Endothelial cell of umbilical vein (primary cell): ENCODE data around the gene TAF5L. TPM values are rescaled to one million over a fixed set of nuclear protein-coding genes. Genes with fewer than 3 reads are reported as not detected.

Source experiments
- BruUV-seq: library from RNA; stranded (reverse); fragments of 400-500 nt; replicated peaks from 2 replicates; lab custom pipeline; 2021; lab: Mats Ljungman, UMichigan
- CTCF ChIA-PET: fragments of 300-600, 350-600 bp; sonication (Branson Sonifier 250); formaldehyde crosslinking; loops from one replicate; lab custom pipeline; 2021; ENCODE audit warnings: antibody characterized with exemption, inconsistent platforms; lab: Charles Lee
- POLR2A ChIA-PET: fragments of 300-600, 350-600 bp; sonication (Branson Sonifier 250); formaldehyde crosslinking; loops from one replicate; lab custom pipeline; 2021; ENCODE audit warnings: antibody characterized with exemption, inconsistent platforms; lab: Charles Lee
- DNase-seq: peaks from one replicate; pipeline ENCODE4 v3.0.0-alpha.2; 2011; ENCODE audit warnings: low read depth, low spot score
- FAIRE-seq: peaks from 2 replicates; lab custom pipeline; 2011; peaks lifted over from hg19 to GRCh38; lab: Jason Lieb, UNC
- H2AFZ ChIP-seq: 2 replicates; pipeline ENCODE4 v1.6.0; 2012; ENCODE audit warnings: low read depth, low read length, control low read depth, inconsistent platforms
- H3K27ac ChIP-seq: 2 replicates; pipeline ENCODE4 v1.5.1; 2011; ENCODE audit warnings: low read depth, mild to moderate bottlenecking, control low read depth, low read length, moderate library complexity; ENCODE audit not compliant: insufficient read depth
- H3K27me3 ChIP-seq, 2 experiments: 2 replicates each; pipeline versions ENCODE4 v1.6.0 to v1.6.1; 2011; ENCODE audit warnings: low read length in 2 of 2, mixed read lengths in 1 of 2; ENCODE audit not compliant: control insufficient read depth in 2 of 2, insufficient read depth in 2 of 2
- H3K36me3 ChIP-seq, 2 experiments: 2 replicates in 1 of 2; 3 replicates in 1 of 2; pipeline ENCODE4 v1.5.1; 2011; ENCODE audit warnings: low read length in 2 of 2, mild to moderate bottlenecking in 1 of 2, moderate library complexity in 1 of 2; ENCODE audit not compliant: control insufficient read depth in 2 of 2, insufficient read depth in 2 of 2; ENCODE audit errors: extremely low read depth in 1 of 2
- H3K4me1 ChIP-seq: 3 replicates; pipeline ENCODE4 v1.5.1; 2011; ENCODE audit warnings: mild to moderate bottlenecking, low read length; ENCODE audit not compliant: control insufficient read depth, insufficient read depth; ENCODE audit errors: extremely low read depth
- H3K4me2 ChIP-seq: 2 replicates; pipeline ENCODE4 v1.6.1; 2011; ENCODE audit warnings: low read length, control low read depth, mixed read lengths; ENCODE audit not compliant: insufficient read depth
- H3K4me3 ChIP-seq, 3 experiments: fragments of 200-600 bp in 1 of 3; sonication (generic), shearing (Covaris generic) in 1 of 3; replicated peaks in 1 of 3; 2 replicates each; pipeline ENCODE4 v1.5.1; 2011 to 2016; ENCODE audit warnings: control low read depth in 3 of 3, low read length in 3 of 3, mild to moderate bottlenecking in 2 of 3, inconsistent platforms in 1 of 3, low read depth in 1 of 3, moderate library complexity in 1 of 3; ENCODE audit not compliant: insufficient read depth in 1 of 3
- H3K79me2 ChIP-seq: 2 replicates; pipeline ENCODE4 v1.6.0; 2012; ENCODE audit warnings: low read length, inconsistent platforms; ENCODE audit not compliant: control insufficient read depth, insufficient read depth
- H3K9ac ChIP-seq: replicated peaks from 2 replicates; pipeline ENCODE3; 2011; ENCODE audit warnings: low read length, control low read depth; ENCODE audit not compliant: insufficient read depth; ENCODE audit errors: extremely low read depth
- H3K9me1 ChIP-seq: replicated peaks from 3 replicates; pipeline ENCODE4 v1.6.0; 2011; ENCODE audit warnings: mild to moderate bottlenecking, low read length; ENCODE audit not compliant: control insufficient read depth, insufficient read depth; ENCODE audit errors: extremely low read depth
- H3K9me3 ChIP-seq: replicated peaks from 2 replicates; pipeline ENCODE4 v1.5.1; 2012; ENCODE audit warnings: low read length, inconsistent platforms; ENCODE audit not compliant: control insufficient read depth, insufficient read depth
- H4K20me1 ChIP-seq: replicated peaks from 2 replicates; pipeline ENCODE3; 2011; ENCODE audit warnings: mild to moderate bottlenecking, low read length; ENCODE audit not compliant: control insufficient read depth, insufficient read depth; ENCODE audit errors: extremely low read depth
- CTCF ChIP-seq, 2 donors: IDR thresholded peaks; 1 replicate in 1 of 2; 2 replicates in 1 of 2; pipeline ENCODE4 v1.5.1; 2011; ENCODE audit warnings: low read length in 2 of 2, mild to moderate bottlenecking in 2 of 2, moderate library complexity in 2 of 2, control low read depth in 1 of 2, inconsistent platforms in 1 of 2, low read depth in 1 of 2; ENCODE audit not compliant: insufficient read depth in 1 of 2; ENCODE audit errors: extremely low read depth in 1 of 2
- EZH2 ChIP-seq: IDR thresholded peaks from 2 replicates; pipeline ENCODE4 v1.6.1; 2012; ENCODE audit warnings: borderline replicate concordance, low read depth, mild to moderate bottlenecking, moderate library complexity, low read length, inconsistent platforms; ENCODE audit not compliant: severe bottlenecking
- FOS ChIP-seq: IDR thresholded peaks from 2 replicates; pipeline ENCODE4 v1.6.1; 2011; ENCODE audit warnings: mild to moderate bottlenecking, low read length, moderate library complexity, borderline replicate concordance; ENCODE audit not compliant: insufficient read depth
- GATA2 ChIP-seq: IDR thresholded peaks from 2 replicates; pipeline ENCODE4 v1.7.0; 2011; ENCODE audit warnings: low read depth, mild to moderate bottlenecking, moderate library complexity, mixed read lengths, low read length; ENCODE audit not compliant: insufficient read length, insufficient read depth
- JUN ChIP-seq: IDR thresholded peaks from 2 replicates; pipeline ENCODE4 v1.6.1; 2011; ENCODE audit warnings: borderline replicate concordance, low read depth; ENCODE audit not compliant: insufficient read length, insufficient read depth
- MAX ChIP-seq: IDR thresholded peaks from 2 replicates; pipeline ENCODE4 v1.6.1; 2011; ENCODE audit not compliant: insufficient read depth, insufficient read length
- MYC ChIP-seq: IDR thresholded peaks from one replicate; pipeline ENCODE4 v1.6.1; 2011; ENCODE audit warnings: mild to moderate bottlenecking, low read depth, low read length
- POLR2A ChIP-seq: IDR thresholded peaks from 2 replicates; pipeline ENCODE4 v1.6.1; 2012; ENCODE audit warnings: low read depth, mild to moderate bottlenecking, control low read depth, low read length
- POLR2AphosphoS5 ChIP-seq: IDR thresholded peaks from 2 replicates; pipeline ENCODE4 v1.6.1; 2012; ENCODE audit warnings: low read depth, mild to moderate bottlenecking, control low read depth, low read length, moderate library complexity; ENCODE audit not compliant: insufficient read depth
- dilution Hi-C: fragments of 300-500 bp; cut with MboI; formaldehyde crosslinking; loops from one replicate; pipeline ENCODE4 v1.15.0; 2019; ENCODE audit warnings: low sequenced_read_pairs; ENCODE audit not compliant: extremely low pct_ligation_motif_present
- intact Hi-C: fragments of 100-400 bp; cut with micrococcal nuclease; formaldehyde crosslinking; loops from one replicate; pipeline ENCODE4 v1.10.0; 2022
- polyA plus RNA-seq, 4 experiments: library from polyadenylated mRNA; depleted of rRNA in 3 of 4; stranded (reverse) in 3 of 4; unstranded in 1 of 4; fragments of >200 nt; gene quantifications; 2 replicates each; pipeline versions ENCODE4 v1.2.1 to v1.2.3, GENCODE V29; 2011 to 2012; ENCODE audit warnings: missing spikeins in 1 of 4
- total RNA-seq: library from RNA; stranded (reverse); gene quantifications from 2 replicates; pipeline ENCODE4 v1.2.3, GENCODE V29; 2021

The TAF5L gene
- total and polyA plus RNA-seq, 2 donors (not counting 3 experiments of a cell fraction or from before 2014, with no cell fraction given), result 21.1 to 24.8 TPM

GRCh38 chr1:229562686-229563085, 63.2 kb downstream of the TAF5L start:
- intact Hi-C loops, result no loop called here
- no peaks in the 10 kb centered on the region for H4K20me1 ChIP-seq
- dilution Hi-C loops, result no loop called here
- H3K9me1 ChIP-seq, result no peaks in the 10 kb centered on the region
- H3K4me2 ChIP-seq, result no peak overlapping the region
- FAIRE-seq, result no peak
- no peak overlapping the region for H3K9ac ChIP-seq
- peaks cover 4% of the 10 kb centered on the region for H3K4me1 ChIP-seq
- no peaks in the 10 kb centered on the region for H3K36me3 ChIP-seq
- H2AFZ ChIP-seq, result no peak overlapping the region
- H3K27ac ChIP-seq, result no peak overlapping the region
- TF ChIP-seq JUN, result no peak
- no peak for TF ChIP-seq POLR2AphosphoS5
- no peak for TF ChIP-seq GATA2
- no peak for TF ChIP-seq POLR2A
- TF ChIP-seq MYC, result no peak
- TF ChIP-seq EZH2, result no peak
- no peak for TF ChIP-seq FOS
- no peak for TF ChIP-seq CTCF (IDR thresholded peaks at IDR 0.05; ENCODE audit: extremely low read depth in 1 of 2, insufficient read depth in 1 of 2, low read depth in 1 of 2, low read length in 2 of 2)
- no peak for TF ChIP-seq MAX
- no peaks in the 10 kb centered on the region for H3K9me3 ChIP-seq
- no peaks in the 10 kb centered on the region for H3K27me3 ChIP-seq
- no peak for DNase-seq
- BruUV-seq, result no TSS peak
- H3K79me2 ChIP-seq, result peaks cover 3% of the 10 kb centered on the region
- H3K4me3 ChIP-seq, result no peak overlapping the region
- ChIA-PET POLR2A (no interaction called here), CTCF (interaction anchor here (2.5 kb wide), 1 partner anchor 64 kb away, joined by 6 read pairs; no protein-coding TSS in a partner anchor)
